Smooth muscle cell (in vitro differentiated cells): ENCODE measurements around the gene FBXO36. TPM values are rescaled to one million over a fixed set of nuclear protein-coding genes. Genes with fewer than 3 reads are reported as not detected.

Source experiments
- DNase-seq: peaks from one replicate; lab custom pipeline; 2025; ENCODE audit not compliant: unreplicated experiment; lab: John Stamatoyannopoulos, UW
- H2AFZ ChIP-seq: fragments of 200-600 bp; sonication (generic); 2 replicates; pipeline ENCODE4 v1.6.0; 2016; ENCODE audit warnings: antibody characterized with exemption, low read depth, mild to moderate bottlenecking
- H3F3A ChIP-seq: fragments of 200-600 bp; sonication (generic); 2 replicates; pipeline ENCODE4 v1.6.0; 2017; ENCODE audit warnings: antibody characterized with exemption, low read depth
- H3K27ac ChIP-seq: fragments of 200-600 bp; sonication (generic); 2 replicates; pipeline ENCODE4 v1.5.1; 2016; ENCODE audit warnings: low read depth, mild to moderate bottlenecking
- H3K27me3 ChIP-seq: fragments of 200-600 bp; sonication (generic); 2 replicates; pipeline ENCODE4 v1.6.1; 2016; ENCODE audit warnings: low read depth, mild to moderate bottlenecking
- H3K36me3 ChIP-seq: fragments of 200-600 bp; sonication (generic); 2 replicates; pipeline ENCODE4 v1.5.1; 2016; ENCODE audit warnings: low read depth
- H3K4me1 ChIP-seq: fragments of 200-600 bp; sonication (generic); 2 replicates; pipeline ENCODE4 v1.5.1; 2016; ENCODE audit warnings: low read depth
- H3K4me2 ChIP-seq: fragments of 200-600 bp; sonication (generic); 2 replicates; pipeline ENCODE4 v1.6.0; 2016; ENCODE audit warnings: mild to moderate bottlenecking
- H3K4me3 ChIP-seq: fragments of 200-600 bp; sonication (generic); 2 replicates; pipeline ENCODE4 v1.5.1; 2016; ENCODE audit warnings: mild to moderate bottlenecking
- H3K79me2 ChIP-seq: fragments of 200-600 bp; sonication (generic); 2 replicates; pipeline ENCODE4 v1.6.0; 2016; ENCODE audit warnings: low read depth, mild to moderate bottlenecking
- H3K9ac ChIP-seq: fragments of 200-600 bp; sonication (generic); 2 replicates; pipeline ENCODE4 v1.6.0; 2016; ENCODE audit warnings: low read depth
- H3K9me3 ChIP-seq: fragments of 200-600 bp; sonication (generic); replicated peaks from 2 replicates; pipeline ENCODE4 v1.5.1; 2016; ENCODE audit warnings: low read depth
- H4K20me1 ChIP-seq: fragments of 200-600 bp; sonication (generic); 2 replicates; pipeline ENCODE4 v1.6.0; 2016; ENCODE audit warnings: low read depth
- CTCF ChIP-seq: fragments of 200-600 bp; sonication (generic); IDR thresholded peaks from 2 replicates; pipeline ENCODE4 v1.5.1; 2017; ENCODE audit warnings: borderline replicate concordance, mild to moderate bottlenecking, antibody characterized with exemption; ENCODE audit not compliant: insufficient read depth, poor library complexity, severe bottlenecking
- WGBS: methylation state at CpG from one replicate; pipeline ENCODE4 v1.1.7; 2016; ENCODE audit warnings: low lambda C conversion rate; 5-methylcytosine and 5-hydroxymethylcytosine counted together
- polyA plus RNA-seq: library from polyadenylated mRNA; unstranded; fragments of >200 nt; fragmentation: Nextera tagmentation; extraction: Ambion mirVana; gene quantifications from 2 replicates; pipeline ENCODE4 v1.2.1, GENCODE V29; 2016
- total RNA-seq: library from RNA; depleted of rRNA; stranded (reverse); fragments of >200 nt; gene quantifications from 2 replicates; pipeline ENCODE4 v1.2.3, GENCODE V29; 2014

The FBXO36 gene
- total and polyA plus RNA-seq, 2 experiments from 2014 or later = 8.8 to 9.3 TPM

- Histone ChIP-seq H4K20me1 (peaks cover 17% of the 10 kb centered on the region), H3F3A (no peaks in the 10 kb centered on the region), H3K27me3 (no peaks in the 10 kb centered on the region), H3K4me3 (no peak overlapping the region), H3K9me3 (no peaks in the 10 kb centered on the region), H3K79me2 (peaks cover 56% of the 10 kb centered on the region), H3K9ac (no peak overlapping the region), H3K4me1 (peaks cover 4% of the 10 kb centered on the region), H3K36me3 (no peaks in the 10 kb centered on the region), H3K4me2 (no peak overlapping the region), H2AFZ (no peak overlapping the region), H3K27ac (no peak overlapping the region)
- no peak for TF ChIP-seq CTCF
- no peak for DNase-seq
These were observed 2.9 kb downstream of the FBXO36 start for GRCh38 chr2:229925201-229925600.

GRCh38 chr2:229927817-229928321 is 5.6 kb downstream of the FBXO36 start:
- Histone ChIP-seq H3K36me3 (no peaks in the 10 kb centered on the region), H3K27me3 (no peaks in the 10 kb centered on the region), H3K4me3 (no peak overlapping the region), H3K4me2 (no peak overlapping the region), H2AFZ (no peak overlapping the region), H3F3A (no peaks in the 10 kb centered on the region), H3K79me2 (peaks cover 42% of the 10 kb centered on the region), H3K4me1 (peaks cover 4% of the 10 kb centered on the region), H3K27ac (no peak overlapping the region), H4K20me1 (peaks cover 11% of the 10 kb centered on the region), H3K9ac (no peak overlapping the region), H3K9me3 (no peaks in the 10 kb centered on the region)
- DNase-seq = no peak
- no peak for TF ChIP-seq CTCF
- WGBS = 77% methylated on average over 2 of the region's 2 CpGs

- no peaks in the 10 kb centered on the region for H3K4me1 ChIP-seq
- H3F3A ChIP-seq = no peaks in the 10 kb centered on the region
- H2AFZ ChIP-seq = no peak overlapping the region
- H3K4me3 ChIP-seq = no peak overlapping the region
- peaks cover 11% of the 10 kb centered on the region for H4K20me1 ChIP-seq
- no peaks in the 10 kb centered on the region for H3K36me3 ChIP-seq
- WGBS = 87% methylated on average over 7 of the region's 7 CpGs
- DNase-seq = no peak
- peaks cover 24% of the 10 kb centered on the region for H3K79me2 ChIP-seq
- H3K9ac ChIP-seq = no peak overlapping the region
- no peaks in the 10 kb centered on the region for H3K9me3 ChIP-seq
- peak overlapping the region; percentile 51 for H3K27ac ChIP-seq
- H3K27me3 ChIP-seq = no peaks in the 10 kb centered on the region
- no peak for TF ChIP-seq CTCF
- no peak overlapping the region for H3K4me2 ChIP-seq
These were observed 8.4 kb downstream of the FBXO36 start for GRCh38 chr2:229930656-229931055.

GRCh38 chr2:229931241-229931640 is 8.9 kb downstream of the FBXO36 start:
- Histone ChIP-seq H3K4me2 (no peak overlapping the region), H3K79me2 (peaks cover 18% of the 10 kb centered on the region), H3F3A (no peaks in the 10 kb centered on the region), H3K4me3 (no peak overlapping the region), H3K27me3 (no peaks in the 10 kb centered on the region), H4K20me1 (peaks cover 11% of the 10 kb centered on the region), H3K36me3 (no peaks in the 10 kb centered on the region), H2AFZ (no peak overlapping the region), H3K4me1 (no peaks in the 10 kb centered on the region), H3K27ac (peak overlapping the region; percentile 51), H3K9ac (no peak overlapping the region), H3K9me3 (no peaks in the 10 kb centered on the region)
- WGBS = 76% methylated on average over 5 of the region's 5 CpGs
- DNase-seq = no peak
- TF ChIP-seq CTCF = no peak
